ENCODE measurements around the gene ZNF609.

GRCh38 chr15:64600794-64601193, 140.4 kb downstream of the ZNF609 start:
- TF ChIP-seq EZH2 (IDR thresholded peaks at IDR 0.05; ENCODE audit: insufficient read depth, poor library complexity, severe bottlenecking) (no peak), EZH2phosphoT487 (IDR thresholded peaks at IDR 0.05; ENCODE audit: insufficient read depth, low read depth) (no peak)
